Astrocyte of the spinal cord (primary cell): ENCODE results near the gene MIPEP.

ENCODE experiments used
- DNase-seq: peaks from one replicate; pipeline ENCODE4 v3.0.0; 2011; ENCODE audit warnings: low read depth, low spot score
- H3K4me3 ChIP-seq: 2 replicates; pipeline ENCODE4 v1.5.1; 2011; ENCODE audit warnings: low read depth, mild to moderate bottlenecking, low read length, moderate library complexity
- in situ Hi-C: cut with HindIII; loops from 2 replicates; pipeline ENCODE4 v1.10.0; 2017; ENCODE audit warnings: low sequenced_read_pairs
- TF ChIP-seq, protein P1 (sequence below): IDR thresholded peaks from 2 replicates; pipeline ENCODE4 v1.5.1; 2012; ENCODE audit warnings: low read depth, mild to moderate bottlenecking, low read length, inconsistent platforms

Gene MIPEP

DNA sequence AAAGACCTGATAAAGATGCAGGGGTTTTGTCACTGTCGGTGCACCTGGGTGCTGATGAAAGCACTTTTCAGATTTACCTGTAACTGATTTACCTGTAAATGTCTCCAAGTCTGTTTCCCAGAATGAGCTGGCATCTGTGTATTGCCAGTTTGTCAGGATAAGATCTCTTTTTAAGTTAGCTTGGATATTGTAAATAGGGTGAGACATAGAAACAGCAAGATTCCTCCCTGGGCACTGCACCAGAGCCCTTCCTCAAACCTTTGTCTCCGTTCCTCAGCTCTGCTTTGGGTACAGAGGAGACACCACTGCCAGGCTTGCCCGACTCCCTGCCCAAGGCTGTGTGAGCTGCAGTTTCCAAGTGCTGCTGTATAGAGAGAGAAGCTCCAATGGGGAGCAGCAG lies 160.4 kb downstream of the MIPEP start:
- in situ Hi-C loops, result no loop called here
- no peak overlapping the region for H3K4me3 ChIP-seq
- TF ChIP-seq, protein P1, sequence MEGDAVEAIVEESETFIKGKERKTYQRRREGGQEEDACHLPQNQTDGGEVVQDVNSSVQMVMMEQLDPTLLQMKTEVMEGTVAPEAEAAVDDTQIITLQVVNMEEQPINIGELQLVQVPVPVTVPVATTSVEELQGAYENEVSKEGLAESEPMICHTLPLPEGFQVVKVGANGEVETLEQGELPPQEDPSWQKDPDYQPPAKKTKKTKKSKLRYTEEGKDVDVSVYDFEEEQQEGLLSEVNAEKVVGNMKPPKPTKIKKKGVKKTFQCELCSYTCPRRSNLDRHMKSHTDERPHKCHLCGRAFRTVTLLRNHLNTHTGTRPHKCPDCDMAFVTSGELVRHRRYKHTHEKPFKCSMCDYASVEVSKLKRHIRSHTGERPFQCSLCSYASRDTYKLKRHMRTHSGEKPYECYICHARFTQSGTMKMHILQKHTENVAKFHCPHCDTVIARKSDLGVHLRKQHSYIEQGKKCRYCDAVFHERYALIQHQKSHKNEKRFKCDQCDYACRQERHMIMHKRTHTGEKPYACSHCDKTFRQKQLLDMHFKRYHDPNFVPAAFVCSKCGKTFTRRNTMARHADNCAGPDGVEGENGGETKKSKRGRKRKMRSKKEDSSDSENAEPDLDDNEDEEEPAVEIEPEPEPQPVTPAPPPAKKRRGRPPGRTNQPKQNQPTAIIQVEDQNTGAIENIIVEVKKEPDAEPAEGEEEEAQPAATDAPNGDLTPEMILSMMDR, result no peak
- DNase-seq, result no peak

DNA sequence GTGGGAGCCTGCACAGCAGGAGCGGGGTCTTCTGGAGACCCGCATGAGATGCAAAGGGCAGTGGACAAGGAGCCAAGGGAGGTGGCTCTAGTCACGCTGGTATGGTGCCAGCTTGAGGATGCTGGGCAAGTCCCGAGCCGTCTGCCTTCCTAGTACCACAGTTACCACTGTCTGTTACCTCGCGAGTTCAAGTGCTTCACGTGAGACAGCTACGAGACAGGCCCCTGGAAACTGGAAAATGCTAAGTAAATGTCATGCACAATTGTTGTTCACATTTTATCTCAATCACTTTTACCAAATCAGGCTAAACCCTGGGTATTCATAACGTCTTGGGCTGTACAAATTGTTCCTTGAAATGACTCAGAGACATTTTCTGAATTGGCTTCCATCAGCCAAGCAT lies 163.3 kb downstream of the MIPEP start:
- TF ChIP-seq, protein P1, result no peak
- in situ Hi-C loops, result no loop called here

DNA sequence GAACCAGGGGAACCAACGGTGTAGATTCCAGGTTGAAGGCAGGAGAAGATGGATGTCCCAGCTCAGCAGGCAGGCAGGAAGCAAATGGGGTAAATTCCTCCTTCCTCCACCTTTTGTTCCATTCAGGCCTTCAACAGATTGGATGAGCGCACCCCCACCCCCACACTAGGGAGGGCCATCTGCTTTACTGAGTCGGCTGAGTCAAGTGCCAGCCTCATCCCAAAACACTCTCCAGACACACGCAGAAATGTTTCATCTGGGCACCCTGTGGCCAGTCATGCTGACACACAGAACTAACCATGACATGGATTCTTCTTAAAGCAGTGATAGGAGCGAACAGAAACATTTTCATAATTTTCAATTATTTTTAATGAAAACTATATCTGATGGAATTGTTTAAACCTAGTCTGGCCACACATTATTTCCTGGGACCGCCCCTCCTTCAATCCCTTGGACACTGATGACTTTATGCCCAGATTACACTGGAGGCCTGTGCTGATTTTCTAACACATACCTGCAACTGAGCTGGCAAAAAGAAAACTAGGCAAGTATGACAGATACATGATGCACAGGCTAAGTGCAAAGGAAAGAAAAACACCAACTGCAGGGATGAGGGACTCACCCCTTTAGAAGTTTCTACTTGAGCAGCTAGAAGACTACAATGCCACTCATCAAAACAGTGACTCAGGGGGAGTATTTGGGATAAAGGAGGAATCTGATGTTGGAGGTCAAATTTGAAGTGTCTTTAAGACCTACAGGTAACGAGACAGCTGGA lies 164.8 kb downstream of the MIPEP start:
- in situ Hi-C loops, result no loop called here
- TF ChIP-seq, protein P1, result no peak
- no peak for DNase-seq
- H3K4me3 ChIP-seq, result no peak overlapping the region

More for the DNA sequence above, 163.3 kb downstream of the MIPEP start:
- no peak overlapping the region for H3K4me3 ChIP-seq
- no peak for DNase-seq

- DNase-seq, result peak; percentile 84
- TF ChIP-seq, protein P1, result no peak
- in situ Hi-C loops, result no loop called here
- H3K4me3 ChIP-seq, result no peak overlapping the region
Observed at GRCh38 chr13:23723471-23723870, 165.7 kb downstream of the MIPEP start.

DNA sequence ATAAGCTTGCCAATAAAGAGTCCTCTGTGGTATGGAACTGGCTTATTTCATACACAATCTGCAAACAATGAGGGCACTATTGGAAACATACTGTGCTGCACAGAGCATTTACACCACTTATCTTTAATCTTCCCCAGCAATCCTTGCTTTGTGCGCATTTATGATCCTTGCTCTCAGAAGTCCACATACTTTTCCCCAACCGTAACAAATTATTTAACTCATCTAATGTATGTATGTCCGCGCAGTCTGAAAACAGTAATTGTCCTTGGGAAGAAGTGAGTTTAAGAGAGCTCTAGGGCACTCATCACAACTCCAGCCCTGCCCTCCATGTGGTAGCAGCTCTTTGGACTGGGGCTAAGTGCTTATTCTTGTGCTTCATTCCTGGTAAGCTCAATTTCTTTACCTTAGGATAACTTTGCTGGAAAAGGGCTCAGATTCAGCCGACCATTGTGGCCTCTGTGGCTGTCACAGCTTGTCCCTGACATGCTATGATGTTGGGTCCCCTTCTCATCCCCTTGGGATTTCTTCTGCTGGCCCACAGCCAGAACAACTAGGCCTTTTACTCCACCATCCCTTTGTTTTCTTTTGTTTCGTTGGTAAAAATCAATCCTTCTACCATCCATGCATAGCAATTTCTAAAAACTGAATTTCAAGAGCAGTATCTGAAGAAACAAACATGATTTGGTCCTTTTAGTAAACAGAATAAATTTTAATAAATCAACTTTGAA lies 166.3 kb downstream of the MIPEP start:
- in situ Hi-C loops, result no loop called here

GRCh38 chr13:23718996-23719395 lies 170.2 kb downstream of the MIPEP start:
- TF ChIP-seq, protein P1, result no peak

More for the DNA sequence above, 166.3 kb downstream of the MIPEP start:
- no peak overlapping the region for H3K4me3 ChIP-seq
- TF ChIP-seq, protein P1, result no peak
- no peak for DNase-seq

More at GRCh38 chr13:23718996-23719395, 170.2 kb downstream of the MIPEP start:
- DNase-seq, result no peak
- no peak overlapping the region for H3K4me3 ChIP-seq
- in situ Hi-C loops, result no loop called here
